Calu3 (cell line): Measurements from ENCODE around the gene DHX34. TPM values are rescaled to one million over a fixed set of nuclear protein-coding genes. Genes with fewer than 3 reads are reported as not detected.

ENCODE experiments used
- BruUV-seq: library from RNA; stranded (reverse); fragments of 400-500 nt; replicated peaks from 2 replicates; lab custom pipeline; 2021; lab: Mats Ljungman, UMichigan
- CTCF ChIA-PET: fragments of 300-600 bp; sonication (Branson Sonifier 250); formaldehyde crosslinking; loops from one replicate; lab custom pipeline; 2022; ENCODE audit warnings: antibody characterized with exemption; lab: Charles Lee
- DNase-seq: peaks from one replicate; pipeline ENCODE4 v3.0.0; 2022
- H3K27ac Mint-ChIP-seq: one replicate; pipeline ENCODE4 v1.8.0; 2022; ENCODE audit warnings: mixed read lengths; ENCODE audit not compliant: unreplicated experiment
- H3K27me3 Mint-ChIP-seq: one replicate; pipeline ENCODE4 v1.8.0; 2022; ENCODE audit warnings: mixed read lengths; ENCODE audit not compliant: unreplicated experiment
- H3K36me3 Mint-ChIP-seq: one replicate; pipeline ENCODE4 v1.8.0; 2022; ENCODE audit warnings: mild to moderate bottlenecking, moderate library complexity, mixed read lengths; ENCODE audit not compliant: insufficient read depth, unreplicated experiment
- H3K4me1 Mint-ChIP-seq: one replicate; pipeline ENCODE4 v1.8.0; 2022; ENCODE audit warnings: mild to moderate bottlenecking, low read depth, mixed read lengths; ENCODE audit not compliant: unreplicated experiment
- H3K4me3 Mint-ChIP-seq: one replicate; pipeline ENCODE4 v1.8.0; 2022; ENCODE audit warnings: mild to moderate bottlenecking, low read depth, moderate library complexity, mixed read lengths; ENCODE audit not compliant: unreplicated experiment
- H3K9me3 Mint-ChIP-seq: one replicate; pipeline ENCODE4 v1.8.0; 2022; ENCODE audit warnings: low read depth, mixed read lengths; ENCODE audit not compliant: unreplicated experiment
- intact Hi-C: fragments of 100-400 bp; cut with micrococcal nuclease; formaldehyde crosslinking; loops from one replicate; pipeline ENCODE4 v1.10.0; 2022; ENCODE audit not compliant: unreplicated experiment
- total RNA-seq: library from RNA; stranded (reverse); gene quantifications from 2 replicates; pipeline ENCODE4 v1.2.3, GENCODE V29; 2022
- TF ChIP-seq, protein P1 (sequence below): fragments of 200-600 bp; IDR thresholded peaks from one replicate; pipeline ENCODE4 v1.8.0; 2022; ENCODE audit warnings: antibody characterized with exemption; ENCODE audit not compliant: unreplicated experiment

The DHX34 gene
- total RNA-seq, 1 experiment from 2014 or later = 51.6 TPM

DNA sequence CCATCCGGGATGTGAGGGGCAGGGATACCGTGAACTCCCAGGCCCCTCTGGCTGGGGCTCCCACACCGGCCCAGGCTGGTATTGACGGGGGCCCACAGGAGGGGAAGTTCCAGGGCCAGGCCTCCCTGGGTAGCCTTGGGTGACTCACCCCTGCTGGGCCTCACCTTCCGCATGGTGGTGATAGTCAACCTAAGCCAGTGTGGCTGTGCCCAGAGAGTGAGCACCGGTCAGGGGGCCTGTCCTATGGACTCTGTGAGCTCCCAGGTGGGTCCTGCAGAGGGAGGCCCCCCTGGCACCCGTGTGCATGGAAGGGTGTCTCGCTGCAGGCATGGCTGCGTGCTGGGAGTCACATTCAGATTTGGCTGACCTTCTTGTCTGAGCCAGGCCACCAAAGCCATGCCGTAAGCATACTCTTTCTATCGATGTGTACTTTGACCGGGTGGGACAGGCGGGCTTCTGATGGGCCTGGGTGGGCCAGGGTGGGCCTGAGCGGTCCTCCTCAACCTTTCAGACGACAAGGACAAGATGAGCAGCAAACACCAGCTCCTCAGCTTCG lies 27.6 kb downstream of the DHX34 start:
- H3K27me3 Mint-ChIP-seq = no peaks in the 10 kb centered on the region
- H3K27ac Mint-ChIP-seq = peak overlapping the region; percentile 65
- BruUV-seq = no TSS peak
- TF ChIP-seq, protein P1, sequence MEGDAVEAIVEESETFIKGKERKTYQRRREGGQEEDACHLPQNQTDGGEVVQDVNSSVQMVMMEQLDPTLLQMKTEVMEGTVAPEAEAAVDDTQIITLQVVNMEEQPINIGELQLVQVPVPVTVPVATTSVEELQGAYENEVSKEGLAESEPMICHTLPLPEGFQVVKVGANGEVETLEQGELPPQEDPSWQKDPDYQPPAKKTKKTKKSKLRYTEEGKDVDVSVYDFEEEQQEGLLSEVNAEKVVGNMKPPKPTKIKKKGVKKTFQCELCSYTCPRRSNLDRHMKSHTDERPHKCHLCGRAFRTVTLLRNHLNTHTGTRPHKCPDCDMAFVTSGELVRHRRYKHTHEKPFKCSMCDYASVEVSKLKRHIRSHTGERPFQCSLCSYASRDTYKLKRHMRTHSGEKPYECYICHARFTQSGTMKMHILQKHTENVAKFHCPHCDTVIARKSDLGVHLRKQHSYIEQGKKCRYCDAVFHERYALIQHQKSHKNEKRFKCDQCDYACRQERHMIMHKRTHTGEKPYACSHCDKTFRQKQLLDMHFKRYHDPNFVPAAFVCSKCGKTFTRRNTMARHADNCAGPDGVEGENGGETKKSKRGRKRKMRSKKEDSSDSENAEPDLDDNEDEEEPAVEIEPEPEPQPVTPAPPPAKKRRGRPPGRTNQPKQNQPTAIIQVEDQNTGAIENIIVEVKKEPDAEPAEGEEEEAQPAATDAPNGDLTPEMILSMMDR = no peak
- intact Hi-C loops = no loop called here
- no peak overlapping the region for H3K4me3 Mint-ChIP-seq
- H3K36me3 Mint-ChIP-seq = peaks cover 74% of the 10 kb centered on the region
- CTCF ChIA-PET = interaction anchor here (0.6 kb wide), 1 partner anchor 36 kb away, joined by 3 read pairs; no protein-coding TSS in a partner anchor
- no peaks in the 10 kb centered on the region for H3K4me1 Mint-ChIP-seq
- no peak for DNase-seq
- no peaks in the 10 kb centered on the region for H3K9me3 Mint-ChIP-seq

DNA sequence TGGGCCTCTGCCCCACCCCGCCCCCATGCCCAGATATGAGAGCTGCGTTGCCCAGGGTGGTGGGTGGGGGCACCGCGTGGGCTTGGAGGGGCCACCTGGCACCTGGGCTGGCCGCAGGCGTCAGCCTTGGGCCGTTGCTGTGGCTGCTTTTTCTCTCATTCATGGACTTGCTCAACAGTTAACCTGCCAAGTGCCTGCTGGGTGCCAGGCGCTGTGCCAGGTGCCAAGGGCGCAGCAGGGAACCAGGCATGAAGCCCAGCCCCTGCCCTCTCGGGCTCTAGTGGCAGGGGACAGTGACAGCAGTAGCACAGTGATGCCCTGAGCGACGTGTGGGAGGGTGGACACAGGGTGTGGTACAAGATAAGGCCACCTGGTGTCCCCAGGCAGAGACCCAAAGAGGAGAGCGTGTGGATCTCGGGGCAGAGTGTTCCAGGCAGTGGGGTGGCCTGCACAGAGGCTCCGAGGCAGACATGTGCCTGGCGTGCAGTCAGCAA lies 28.1 kb downstream of the DHX34 start:
- Mint-ChIP-seq H3K4me1 (no peaks in the 10 kb centered on the region), H3K36me3 (peaks cover 75% of the 10 kb centered on the region), H3K27ac (no peak overlapping the region), H3K9me3 (no peaks in the 10 kb centered on the region), H3K4me3 (no peak overlapping the region), H3K27me3 (no peaks in the 10 kb centered on the region)
- no peak for DNase-seq
- intact Hi-C loops = no loop called here
- CTCF ChIA-PET = no interaction called here
- no TSS peak for BruUV-seq
- TF ChIP-seq, protein P1 = no peak

GRCh38 chr19:47377801-47378200 lies 28.7 kb downstream of the DHX34 start:
- BruUV-seq = no TSS peak
- Mint-ChIP-seq H3K4me3 (no peak overlapping the region), H3K4me1 (no peaks in the 10 kb centered on the region), H3K36me3 (peaks cover 76% of the 10 kb centered on the region), H3K27me3 (no peaks in the 10 kb centered on the region), H3K27ac (no peak overlapping the region), H3K9me3 (no peaks in the 10 kb centered on the region)
- TF ChIP-seq, protein P1 = no peak
- no peak for DNase-seq
- intact Hi-C loops = no loop called here
- CTCF ChIA-PET = no interaction called here

DNA sequence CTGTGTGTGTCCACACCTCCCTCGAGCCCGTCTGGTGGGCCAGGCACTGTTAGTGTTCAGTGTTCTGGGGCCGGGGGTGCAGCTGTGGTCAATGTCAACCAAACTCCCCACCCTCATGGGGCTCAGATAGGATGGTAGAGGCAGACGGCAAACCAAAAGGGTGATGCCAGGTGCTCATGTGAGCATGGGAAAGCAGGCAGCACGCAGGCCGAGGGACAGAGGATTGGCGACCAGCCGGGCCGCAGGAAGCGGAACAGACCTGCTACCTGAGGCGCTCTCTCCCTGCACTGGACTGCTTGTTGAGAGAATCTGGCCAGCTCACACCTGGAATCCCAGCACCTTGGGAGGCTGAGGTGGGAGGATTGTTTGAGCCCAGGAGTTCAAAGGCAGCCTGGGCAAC lies 29.1 kb downstream of the DHX34 start:
- TF ChIP-seq, protein P1 = no peak
- Mint-ChIP-seq H3K36me3 (peaks cover 76% of the 10 kb centered on the region), H3K4me1 (no peaks in the 10 kb centered on the region), H3K9me3 (no peaks in the 10 kb centered on the region), H3K27me3 (no peaks in the 10 kb centered on the region), H3K27ac (no peak overlapping the region), H3K4me3 (no peak overlapping the region)
- intact Hi-C loops = no loop called here
- CTCF ChIA-PET = no interaction called here
- no peak for DNase-seq
- no TSS peak for BruUV-seq
